Colonic mucosa (tissue), 4 donors: ENCODE measurements around the gene RNF187. TPM values are rescaled to one million over a fixed set of nuclear protein-coding genes. Genes with fewer than 3 reads are reported as not detected.

Source experiments
- DNase-seq: peaks from one replicate; pipeline ENCODE4 v3.0.0-alpha.2; 2020
- H3K27ac ChIP-seq: fragments of 200-600 bp; one replicate; pipeline ENCODE4 v1.8.0; 2021
- H3K27me3 ChIP-seq: fragments of 200-600 bp; one replicate; pipeline ENCODE4 v1.8.0; 2021
- H3K36me3 ChIP-seq: fragments of 200-600 bp; one replicate; pipeline ENCODE4 v1.8.0; 2021
- H3K4me1 ChIP-seq: fragments of 200-600 bp; one replicate; pipeline ENCODE4 v1.8.0; 2021; ENCODE audit warnings: mild to moderate bottlenecking
- H3K4me3 ChIP-seq: fragments of 200-600 bp; one replicate; pipeline ENCODE4 v1.8.0; 2021
- H3K9ac ChIP-seq, 2 donors: one replicate each; pipeline ENCODE4 v1.7.0; 2013; ENCODE audit warnings: control low read depth in 2 of 2, low read depth in 2 of 2, low read length in 2 of 2
- H3K9me3 ChIP-seq: fragments of 200-600 bp; one replicate; pipeline ENCODE4 v1.8.0; 2021
- intact Hi-C: fragments of 100-400 bp; cut with DNase I; formaldehyde crosslinking; loops from one replicate; pipeline ENCODE4 v1.14.1; 2022
- total RNA-seq, 2 donors: library from RNA; stranded (reverse); fragmentation: NEBNext Ultra II Directional in 1 of 2; extraction: Animal tissue kit (Norgen Biotek cat#: 25700) in 1 of 2; gene quantifications; one replicate each; pipeline ENCODE4 v1.2.1, GENCODE V29; 2021
- TF ChIP-seq, protein P1 (sequence below): fragments of 200-600 bp; IDR thresholded peaks from one replicate; pipeline ENCODE4 v1.8.0; 2022; ENCODE audit warnings: antibody characterized with exemption, mild to moderate bottlenecking
- donor health status: healthy.
- donor health status: DM: no; HTN: no; CAD: no.
- donor health status: DM: no; HTN: no; CAD: no.

Gene RNF187
- total RNA-seq, 2 donors from 2014 or later = 84.5 to 97.5 TPM

DNA sequence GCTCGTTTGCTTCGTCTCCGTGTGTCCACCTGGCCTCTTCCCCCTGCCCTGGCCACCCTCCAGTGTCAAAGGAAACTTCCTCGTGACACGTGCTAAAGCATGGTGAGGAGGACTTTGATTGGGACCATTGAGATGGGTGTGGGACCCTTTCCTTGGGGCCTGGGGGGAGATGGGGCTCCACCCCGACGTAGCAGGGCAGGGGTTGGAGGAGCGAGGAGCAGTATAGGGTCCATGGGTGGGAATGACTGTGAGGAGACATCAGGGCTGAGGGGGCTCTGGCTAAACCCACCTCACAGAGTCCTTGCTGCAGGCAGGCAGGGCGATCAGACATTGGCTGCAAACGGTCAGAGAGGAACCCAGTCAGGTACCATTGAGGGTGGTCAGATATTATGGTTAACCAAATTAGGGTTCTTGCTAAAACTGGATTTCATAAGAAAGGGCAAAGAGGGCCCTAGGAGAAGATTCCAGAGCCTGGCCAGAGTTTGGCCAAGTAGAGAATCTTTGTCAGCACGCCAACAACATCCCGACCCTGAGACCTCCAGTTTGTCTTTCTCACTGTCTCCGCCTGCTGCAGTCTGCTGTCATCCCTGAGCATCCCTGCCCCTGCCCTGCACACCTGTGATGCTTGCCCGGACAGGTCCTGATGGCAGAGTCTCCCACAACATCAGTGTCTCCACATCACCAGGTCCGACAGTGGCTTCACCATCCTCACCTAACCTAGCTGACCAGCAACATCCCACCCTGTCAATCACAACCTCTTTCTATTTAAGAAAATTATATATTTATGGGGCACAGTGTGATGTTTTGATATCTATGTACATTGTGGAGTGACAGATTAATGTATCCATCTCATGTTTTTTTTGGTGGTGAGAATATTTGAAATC, 8.0 kb downstream of the RNF187 start:
- DNase-seq = no peak
- intact Hi-C loops = no loop called here
- no peak overlapping the region for H3K9ac ChIP-seq
- TF ChIP-seq, protein P1, sequence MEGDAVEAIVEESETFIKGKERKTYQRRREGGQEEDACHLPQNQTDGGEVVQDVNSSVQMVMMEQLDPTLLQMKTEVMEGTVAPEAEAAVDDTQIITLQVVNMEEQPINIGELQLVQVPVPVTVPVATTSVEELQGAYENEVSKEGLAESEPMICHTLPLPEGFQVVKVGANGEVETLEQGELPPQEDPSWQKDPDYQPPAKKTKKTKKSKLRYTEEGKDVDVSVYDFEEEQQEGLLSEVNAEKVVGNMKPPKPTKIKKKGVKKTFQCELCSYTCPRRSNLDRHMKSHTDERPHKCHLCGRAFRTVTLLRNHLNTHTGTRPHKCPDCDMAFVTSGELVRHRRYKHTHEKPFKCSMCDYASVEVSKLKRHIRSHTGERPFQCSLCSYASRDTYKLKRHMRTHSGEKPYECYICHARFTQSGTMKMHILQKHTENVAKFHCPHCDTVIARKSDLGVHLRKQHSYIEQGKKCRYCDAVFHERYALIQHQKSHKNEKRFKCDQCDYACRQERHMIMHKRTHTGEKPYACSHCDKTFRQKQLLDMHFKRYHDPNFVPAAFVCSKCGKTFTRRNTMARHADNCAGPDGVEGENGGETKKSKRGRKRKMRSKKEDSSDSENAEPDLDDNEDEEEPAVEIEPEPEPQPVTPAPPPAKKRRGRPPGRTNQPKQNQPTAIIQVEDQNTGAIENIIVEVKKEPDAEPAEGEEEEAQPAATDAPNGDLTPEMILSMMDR = no peak
- H3K9me3 ChIP-seq = no peaks in the 10 kb centered on the region
- H3K27me3 ChIP-seq = no peaks in the 10 kb centered on the region
- H3K4me1 ChIP-seq = no peaks in the 10 kb centered on the region
- no peak overlapping the region for H3K4me3 ChIP-seq
- no peak overlapping the region for H3K27ac ChIP-seq
- H3K36me3 ChIP-seq = peaks cover 9% of the 10 kb centered on the region

- H3K27ac ChIP-seq = no peak overlapping the region
- no peaks in the 10 kb centered on the region for H3K9me3 ChIP-seq
- H3K36me3 ChIP-seq = peaks cover 9% of the 10 kb centered on the region
- no peak for DNase-seq
- intact Hi-C loops = no loop called here
- no peaks in the 10 kb centered on the region for H3K27me3 ChIP-seq
- H3K4me1 ChIP-seq = no peaks in the 10 kb centered on the region
- H3K4me3 ChIP-seq = no peak overlapping the region
- no peak overlapping the region for H3K9ac ChIP-seq
- TF ChIP-seq, protein P1 = no peak
These were observed 8.9 kb downstream of the RNF187 start for GRCh38 chr1:228496084-228496483.

GRCh38 chr1:228496494-228496893, 9.3 kb downstream of the RNF187 start:
- no peaks in the 10 kb centered on the region for H3K4me1 ChIP-seq
- no peaks in the 10 kb centered on the region for H3K9me3 ChIP-seq
- DNase-seq = no peak
- peaks cover 9% of the 10 kb centered on the region for H3K36me3 ChIP-seq
- intact Hi-C loops = no loop called here
- no peak overlapping the region for H3K27ac ChIP-seq
- TF ChIP-seq, protein P1 = no peak
- H3K4me3 ChIP-seq = no peak overlapping the region
- H3K9ac ChIP-seq = no peak overlapping the region
- H3K27me3 ChIP-seq = no peaks in the 10 kb centered on the region

- Histone ChIP-seq H3K4me1 (no peaks in the 10 kb centered on the region), H3K9me3 (no peaks in the 10 kb centered on the region), H3K36me3 (peaks cover 9% of the 10 kb centered on the region), H3K27me3 (no peaks in the 10 kb centered on the region), H3K27ac (no peak overlapping the region), H3K9ac (no peak overlapping the region), H3K4me3 (no peak overlapping the region)
- no peak for DNase-seq
- TF ChIP-seq, protein P1 = no peak
- intact Hi-C loops = no loop called here
These were observed 10.0 kb downstream of the RNF187 start for GRCh38 chr1:228497206-228497605.

- Histone ChIP-seq H3K9ac (no peak overlapping the region), H3K27me3 (no peaks in the 10 kb centered on the region), H3K9me3 (no peaks in the 10 kb centered on the region), H3K4me3 (no peak overlapping the region), H3K36me3 (peaks cover 9% of the 10 kb centered on the region), H3K27ac (no peak overlapping the region), H3K4me1 (no peaks in the 10 kb centered on the region)
- TF ChIP-seq, protein P1 = no peak
- DNase-seq = no peak
- intact Hi-C loops = no loop called here
These were observed 10.6 kb downstream of the RNF187 start for GRCh38 chr1:228497817-228498216.
